NCI-H128 (cell line): ENCODE data around the gene BBS10.
"Not testable (repeated sequence)": the region's sequence is repeated elsewhere in the genome, so short reads cannot be mapped to it uniquely, and the experiment has no call there.

ENCODE experiments used
- DNase-seq: peaks from one replicate; lab custom pipeline; 2025; ENCODE audit not compliant: unreplicated experiment; lab: John Stamatoyannopoulos, UW

Gene BBS10

DNA sequence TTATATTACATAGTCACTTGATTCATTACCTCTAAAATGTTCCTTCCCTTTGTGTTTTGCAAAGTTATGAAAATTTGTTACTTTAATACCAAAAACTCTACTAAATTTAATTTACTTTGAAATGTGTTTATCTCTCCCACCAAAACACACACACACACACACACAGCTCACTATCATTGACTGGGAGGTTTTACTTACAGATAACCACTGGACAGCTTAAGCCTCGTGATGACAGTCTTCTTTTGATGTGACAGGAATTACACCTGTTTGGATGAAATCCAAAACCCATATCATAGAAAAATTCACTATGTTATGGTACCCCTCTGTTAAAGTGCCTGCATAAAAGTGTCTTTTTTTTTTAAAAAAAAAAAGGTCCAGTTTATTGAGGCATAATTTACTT is 15.6 kb downstream of the BBS10 start:
- no peak for DNase-seq

DNA sequence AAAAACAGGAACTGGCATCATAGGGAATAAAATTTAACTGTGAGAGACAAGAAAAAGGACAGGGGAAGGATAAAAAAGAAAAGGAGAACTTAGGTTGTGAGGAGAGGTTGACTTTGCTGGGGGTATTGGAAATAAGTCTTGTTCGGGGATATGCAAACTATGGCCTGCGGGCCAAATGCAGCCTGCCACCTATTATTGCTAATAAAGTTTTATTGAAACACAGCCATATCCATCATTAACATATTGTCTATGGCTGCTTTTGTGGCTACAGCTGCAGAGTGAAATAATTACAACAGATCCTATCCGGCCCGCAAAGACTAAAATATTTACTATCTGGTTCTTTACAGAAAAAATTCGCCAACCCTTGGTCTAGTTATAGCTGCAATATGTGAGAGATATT is 18.6 kb downstream of the BBS10 start:
- no peak for DNase-seq

GRCh38 chr12:76329159-76329558 is 19.1 kb downstream of the BBS10 start:
- no peak for DNase-seq

DNA sequence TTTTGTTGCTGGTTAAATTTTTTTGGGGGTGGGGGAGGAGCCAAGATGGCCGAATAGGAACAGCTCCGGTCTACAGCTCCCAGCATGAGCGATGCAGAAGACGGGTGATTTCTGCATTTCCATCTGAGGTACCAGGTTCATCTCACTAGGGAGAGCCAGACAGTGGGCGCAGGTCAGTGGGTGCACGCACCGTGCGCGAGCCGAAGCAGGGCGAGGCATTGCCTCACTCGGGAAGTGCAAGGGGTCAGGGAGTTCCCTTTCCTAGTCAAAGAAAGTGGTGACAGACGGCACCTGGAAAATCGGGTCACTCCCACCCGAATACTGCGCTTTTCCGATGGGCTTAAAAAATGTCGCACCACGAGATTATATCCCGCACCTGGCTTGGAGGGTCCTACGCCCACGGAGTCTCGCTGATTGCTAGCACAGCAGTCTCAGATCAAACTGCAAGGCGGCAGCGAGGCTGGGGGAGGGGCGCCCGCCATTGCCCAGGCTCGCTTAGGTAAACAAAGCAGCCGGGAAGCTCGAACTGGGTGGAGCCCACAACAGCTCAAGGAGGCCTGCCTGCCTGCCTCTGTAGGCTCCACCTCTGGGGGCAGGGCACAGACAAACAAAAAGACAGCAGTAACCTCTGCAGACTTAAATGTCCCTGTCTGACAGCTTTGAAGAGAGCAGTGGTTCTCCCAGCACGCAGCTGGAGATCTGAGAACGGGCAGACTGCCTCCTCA is 28.5 kb downstream of the BBS10 start:
- DNase-seq = not testable (repeated sequence)

GRCh38 chr12:76318773-76319594 is 29.2 kb downstream of the BBS10 start:
- DNase-seq = no peak

DNA sequence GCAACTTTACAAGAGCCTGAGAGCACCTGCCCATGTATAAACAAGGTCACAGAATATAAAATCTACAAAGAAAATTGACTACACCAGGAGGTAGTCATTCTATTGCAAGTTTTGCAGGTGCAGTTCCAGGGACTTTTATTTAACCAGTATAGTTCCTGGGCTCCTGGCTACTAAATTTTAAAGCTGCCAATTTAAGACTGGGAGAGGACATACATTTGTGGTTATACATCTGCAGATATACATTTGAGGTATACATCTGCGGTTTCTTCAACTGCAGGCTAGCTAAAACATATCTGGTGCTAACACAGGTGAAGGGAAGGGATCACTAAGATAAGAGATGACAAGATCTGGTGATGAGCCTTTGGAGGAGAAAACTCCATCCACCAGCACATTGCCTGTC is 30.2 kb downstream of the BBS10 start:
- DNase-seq = no peak

- no peak for DNase-seq
Measured at GRCh38 chr12:76316468-76316867, 31.7 kb downstream of the BBS10 start.

- no peak for DNase-seq
Measured at GRCh38 chr12:76313299-76313698, 34.9 kb downstream of the BBS10 start.

DNA sequence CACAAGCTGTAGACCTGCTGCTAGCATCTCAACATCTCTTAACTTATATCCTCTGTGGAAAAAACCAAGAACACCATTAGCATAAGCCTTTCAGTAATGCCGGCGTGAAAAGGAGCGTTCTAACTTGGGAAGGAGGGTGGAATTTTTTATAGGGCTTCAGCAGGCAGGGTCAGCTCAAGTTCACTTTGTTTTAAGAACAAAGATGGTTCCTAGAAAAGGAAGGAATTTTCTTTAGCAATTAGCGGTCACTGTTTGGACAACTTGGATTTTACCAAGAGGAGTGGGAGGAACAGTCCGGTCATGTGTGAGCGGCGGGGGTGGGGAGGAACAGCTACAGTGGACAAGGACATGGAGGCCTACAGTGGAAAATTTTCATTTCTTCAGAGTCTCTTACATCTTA is 35.9 kb downstream of the BBS10 start:
- DNase-seq = no peak

DNA sequence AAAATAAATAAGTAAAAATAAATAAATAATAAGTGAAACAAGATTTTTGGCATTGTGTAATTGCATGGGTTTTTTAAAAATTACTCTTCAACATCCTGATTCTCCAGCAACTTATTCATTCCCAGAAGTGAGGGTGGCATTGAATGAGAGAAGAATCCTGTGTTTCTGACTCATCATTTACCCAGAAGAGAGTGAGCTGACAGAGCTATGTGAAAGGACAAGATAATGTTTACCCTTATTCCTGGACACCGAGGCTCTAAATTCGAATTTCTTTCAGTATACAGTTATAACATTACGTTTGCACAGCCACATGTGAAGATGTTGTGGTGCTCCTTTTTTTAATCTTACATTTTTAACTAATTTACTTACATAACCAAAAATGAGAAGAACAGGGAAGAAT is 36.4 kb downstream of the BBS10 start:
- no peak for DNase-seq

DNA sequence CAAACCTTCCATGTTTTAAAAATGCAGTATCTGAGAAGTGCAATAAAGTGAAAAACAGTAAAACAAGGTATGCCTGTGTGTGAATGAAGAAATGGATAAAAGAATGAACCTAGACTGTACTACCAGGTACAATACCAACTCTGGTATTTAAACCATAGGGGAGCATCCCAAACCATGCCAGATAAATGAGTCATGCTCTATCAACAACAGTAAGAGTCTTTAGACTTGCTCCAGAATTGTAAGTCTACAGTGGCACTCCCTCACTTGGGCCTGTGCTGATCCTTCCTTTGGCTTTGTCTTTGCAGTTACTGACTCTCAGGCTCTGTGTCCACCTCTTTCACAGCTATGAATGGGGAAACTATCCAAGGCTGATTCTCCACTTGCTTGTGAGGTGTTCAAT is 38.1 kb downstream of the BBS10 start:
- DNase-seq = no peak

DNA sequence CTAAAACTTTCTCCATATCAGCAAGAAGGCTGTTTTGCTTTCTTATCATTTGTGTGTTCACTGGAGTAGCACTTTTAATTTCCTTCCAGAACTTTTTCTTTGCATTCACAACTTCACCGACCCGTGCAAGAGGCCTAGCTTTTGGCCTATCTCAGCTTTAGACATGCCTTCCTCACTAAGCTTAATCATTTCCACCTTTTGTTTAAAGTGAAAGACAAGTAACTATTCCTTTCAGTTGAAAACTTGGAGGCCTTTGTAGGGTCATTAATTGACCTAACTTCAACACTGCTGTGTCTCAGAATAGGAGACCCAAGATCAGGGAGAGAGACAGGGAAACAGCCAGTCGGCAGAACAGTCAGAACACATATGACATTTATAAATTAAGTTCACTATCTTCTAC is 39.3 kb downstream of the BBS10 start:
- no peak for DNase-seq

GRCh38 chr12:76307083-76307482 is 41.1 kb downstream of the BBS10 start:
- no peak for DNase-seq

DNA sequence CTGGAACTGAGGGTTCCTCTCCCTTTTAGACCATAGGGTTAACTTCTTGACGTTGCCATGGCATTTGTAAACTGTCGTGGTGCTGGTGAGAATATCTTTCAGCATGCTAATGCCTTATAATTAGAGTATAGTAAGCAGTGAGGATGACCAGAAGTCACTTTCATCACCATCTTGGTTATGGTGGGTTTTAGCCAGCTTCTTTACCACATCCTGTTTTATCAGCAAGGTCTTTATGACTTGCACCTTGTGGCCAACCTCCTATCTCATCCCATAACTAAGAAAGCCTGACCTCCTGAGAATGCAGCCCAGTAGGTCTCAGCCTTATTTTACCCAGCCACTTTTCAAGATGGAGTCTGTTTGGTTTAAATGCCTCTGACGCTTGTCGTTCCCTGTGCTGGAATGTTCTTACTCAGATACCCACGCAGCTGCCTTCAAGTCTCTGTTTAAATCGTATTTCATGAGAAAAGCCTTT is 44.2 kb downstream of the BBS10 start:
- no peak for DNase-seq

DNA sequence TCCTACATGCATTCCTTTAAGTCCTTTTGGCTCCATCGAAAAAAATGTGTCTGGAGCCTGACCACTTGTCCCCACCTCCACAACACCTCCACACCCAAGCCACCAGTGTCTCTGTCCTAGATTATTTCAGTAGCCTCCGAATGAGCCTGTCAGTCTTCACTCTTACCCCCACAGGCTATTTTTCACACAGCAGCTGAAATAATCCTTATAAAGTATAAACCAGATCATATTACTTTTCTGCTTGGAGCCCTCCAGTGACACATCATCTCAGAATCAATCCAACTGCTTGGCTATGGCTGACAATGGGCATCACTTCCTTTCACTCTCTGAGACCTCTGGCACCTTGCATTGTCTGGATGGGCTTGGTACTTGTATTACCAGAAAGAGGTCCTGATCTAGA is 44.9 kb downstream of the BBS10 start:
- no peak for DNase-seq

- no peak for DNase-seq
Measured at GRCh38 chr12:76300297-76300665, 47.9 kb downstream of the BBS10 start.

- no peak for DNase-seq
Measured at GRCh38 chr12:76299536-76300296, 48.5 kb downstream of the BBS10 start.
